SK-N-SH (cell line): ENCODE data around the gene SERPINI2. TPM values are rescaled to one million over a fixed set of nuclear protein-coding genes. Genes with fewer than 3 reads are reported as not detected.

Experiments used
- CTCF ChIA-PET: fragments of 300-600, 350-600 bp; formaldehyde crosslinking; extraction: SDS; loops from one replicate; lab custom pipeline; 2021; lab: Yijun Ruan, JAX
- POLR2A ChIA-PET: fragments of 350-600 bp; sonication (Branson Sonifier 250); formaldehyde crosslinking; extraction: SDS; loops from one replicate; lab custom pipeline; 2020; ENCODE audit warnings: antibody characterized with exemption, inconsistent platforms; lab: Yijun Ruan, JAX
- DNase-seq: peaks from one replicate; pipeline ENCODE4 v3.0.0; 2012
- H2AFZ ChIP-seq: fragments of 200-600 bp; sonication (generic); 2 replicates; pipeline ENCODE4 v1.8.1; 2016; ENCODE audit warnings: antibody characterized with exemption, mild to moderate bottlenecking, low read depth
- H3F3A ChIP-seq: fragments of 200-600 bp; sonication (generic); replicated peaks from 2 replicates; pipeline ENCODE3; 2016; ENCODE audit warnings: antibody characterized with exemption, mild to moderate bottlenecking; ENCODE audit not compliant: insufficient read depth
- H3K27ac ChIP-seq, 2 experiments: fragments of 200-500 bp in 1 of 2; fragments of 200-600 bp in 1 of 2; sonication (Bioruptor generic) in 1 of 2; sonication (generic), shearing (Covaris generic) in 1 of 2; 2 replicates each; pipeline versions ENCODE4 v1.5.1 to v1.6.1; 2014 to 2016; ENCODE audit warnings: low read depth in 2 of 2, inconsistent platforms in 1 of 2, low read length in 1 of 2, mild to moderate bottlenecking in 1 of 2, mixed read lengths in 1 of 2
- H3K27me3 ChIP-seq: fragments of 200-600 bp; sonication (generic), shearing (Covaris generic); 2 replicates; pipeline ENCODE4 v1.6.1; 2016; ENCODE audit warnings: mixed run types; ENCODE audit not compliant: insufficient read depth
- H3K36me3 ChIP-seq, 2 experiments: fragments of 200-500 bp in 1 of 2; fragments of 200-600 bp in 1 of 2; sonication (Bioruptor generic) in 1 of 2; sonication (generic) in 1 of 2; replicated peaks in 1 of 2; 2 replicates each; pipeline versions ENCODE3 to v1.5.1; 2014 to 2016; ENCODE audit warnings: low read length in 1 of 2, mild to moderate bottlenecking in 1 of 2; ENCODE audit not compliant: insufficient read depth in 2 of 2, control insufficient read depth in 1 of 2
- H3K4me1 ChIP-seq, 2 experiments: fragments of 200-500 bp in 1 of 2; fragments of 200-600 bp in 1 of 2; sonication (Bioruptor generic) in 1 of 2; sonication (generic), shearing (Covaris generic) in 1 of 2; 2 replicates each; pipeline versions ENCODE4 v1.5.1 to v1.6.1; 2014 to 2016; ENCODE audit warnings: low read depth in 1 of 2, low read length in 1 of 2, mixed run types in 1 of 2; ENCODE audit not compliant: insufficient read depth in 2 of 2, control insufficient read depth in 1 of 2
- H3K4me2 ChIP-seq: fragments of 200-600 bp; sonication (generic), shearing (Covaris generic); 2 replicates; pipeline ENCODE4 v1.6.1; 2017; ENCODE audit warnings: mixed run types
- H3K4me3 ChIP-seq, 2 experiments: fragments of 200-500 bp in 1 of 2; fragments of 200-600 bp in 1 of 2; sonication (Bioruptor generic) in 1 of 2; sonication (generic), shearing (Covaris generic) in 1 of 2; 2 replicates each; pipeline versions ENCODE4 v1.5.1 to v1.8.1; 2014 to 2016; ENCODE audit warnings: low read depth in 2 of 2, inconsistent platforms in 1 of 2, low read length in 1 of 2, mild to moderate bottlenecking in 1 of 2, mixed read lengths in 1 of 2, moderate library complexity in 1 of 2
- H3K79me2 ChIP-seq: fragments of 200-600 bp; sonication (generic); 2 replicates; pipeline ENCODE4 v1.8.1; 2017; ENCODE audit warnings: mild to moderate bottlenecking; ENCODE audit not compliant: insufficient read depth
- H3K9ac ChIP-seq: fragments of 200-600 bp; sonication (generic); 2 replicates; pipeline ENCODE4 v1.6.1; 2017; ENCODE audit warnings: mixed run types
- H3K9me2 ChIP-seq: fragments of 200-600 bp; sonication (generic); 2 replicates; pipeline ENCODE4 v1.6.1; 2017; ENCODE audit warnings: mixed run types
- H3K9me3 ChIP-seq: fragments of 200-600 bp; sonication (generic); 2 replicates; pipeline ENCODE4 v1.6.1; 2017; ENCODE audit warnings: mixed run types, mild to moderate bottlenecking, moderate library complexity
- H4K20me1 ChIP-seq: fragments of 200-600 bp; sonication (generic); 2 replicates; pipeline ENCODE4 v1.6.1; 2017; ENCODE audit warnings: mild to moderate bottlenecking, mixed run types; ENCODE audit not compliant: insufficient read depth
- CHD2 ChIP-seq: fragments of 150-350 bp; IDR thresholded peaks from 2 replicates; pipeline ENCODE4 v1.6.1; 2018; ENCODE audit warnings: low read length; ENCODE audit not compliant: partially characterized antibody
- ELF1 ChIP-seq: IDR thresholded peaks from 2 replicates; pipeline ENCODE4 v1.4.0; 2012
- EP300 ChIP-seq, 2 experiments: IDR thresholded peaks; 2 replicates each; pipeline versions ENCODE4 v1.4.0 to v1.6.1; 2012; ENCODE audit warnings: borderline replicate concordance in 1 of 2, low read depth in 1 of 2, low read length in 1 of 2
- GATA2 ChIP-seq: sonication (generic); formaldehyde crosslinking; IDR thresholded peaks from 2 replicates; pipeline ENCODE4 v1.5.0; 2020; ENCODE audit warnings: mild to moderate bottlenecking, missing genetic modification reagents
- MEF2A ChIP-seq: IDR thresholded peaks from 2 replicates; pipeline ENCODE4 v1.4.0; 2012; ENCODE audit warnings: low read depth, borderline replicate concordance
- MXI1 ChIP-seq: IDR thresholded peaks from 2 replicates; pipeline ENCODE4 v1.6.1; 2012; ENCODE audit warnings: mild to moderate bottlenecking, low read depth, low read length, improper control_type of control experiment
- NFIC ChIP-seq: IDR thresholded peaks from 2 replicates; pipeline ENCODE4 v1.4.0; 2012; ENCODE audit warnings: borderline replicate concordance
- NRF1 ChIP-seq: IDR thresholded peaks from 2 replicates; pipeline ENCODE4 v1.6.1; 2012; ENCODE audit warnings: low read depth, mild to moderate bottlenecking, low read length
- RCOR1 ChIP-seq: fragments of 150-350 bp; IDR thresholded peaks from 2 replicates; pipeline ENCODE4 v1.6.1; 2017; ENCODE audit warnings: antibody characterized with exemption, low read length
- REST ChIP-seq: IDR thresholded peaks from 2 replicates; pipeline ENCODE4 v1.6.1; 2012; ENCODE audit warnings: mild to moderate bottlenecking, low read depth, low read length, moderate library complexity
- RFX5 ChIP-seq: IDR thresholded peaks from 2 replicates; pipeline ENCODE4 v1.6.1; 2012; ENCODE audit warnings: mild to moderate bottlenecking, improper control_type of control experiment, low read length
- RXRA ChIP-seq: IDR thresholded peaks from 2 replicates; pipeline ENCODE4 v1.4.0; 2012; ENCODE audit warnings: low read depth, mild to moderate bottlenecking, borderline replicate concordance
- SMC3 ChIP-seq: IDR thresholded peaks from 2 replicates; pipeline ENCODE4 v1.6.1; 2012; ENCODE audit warnings: low read depth, low read length, improper control_type of control experiment
- TAF1 ChIP-seq: IDR thresholded peaks from 2 replicates; pipeline ENCODE4 v1.6.1; 2012; ENCODE audit warnings: low read depth, mild to moderate bottlenecking, low read length, moderate library complexity, borderline replicate concordance
- TEAD4 ChIP-seq: IDR thresholded peaks from 2 replicates; pipeline ENCODE4 v1.4.0; 2012; ENCODE audit warnings: mild to moderate bottlenecking, borderline replicate concordance; ENCODE audit not compliant: insufficient read depth
- USF1 ChIP-seq: IDR thresholded peaks from 2 replicates; pipeline ENCODE4 v1.4.0; 2012; ENCODE audit warnings: low read depth, borderline replicate concordance
- WGBS: methylation state at CpG from one replicate; pipeline ENCODE4 v1.1.6; 2017; ENCODE audit warnings: low lambda C conversion rate; 5-methylcytosine and 5-hydroxymethylcytosine counted together
- polyA plus RNA-seq, 3 experiments: library from polyadenylated mRNA; depleted of rRNA; stranded (reverse); fragments of >200 nt; gene quantifications; 2 replicates each; pipeline ENCODE4 v1.2.3, GENCODE V29; 2012

The SERPINI2 gene
- polyA plus RNA-seq, 1 of the 3 experiments (the other 2 are of a cell fraction) = not detected

GRCh38 chr3:167501941-167502340 lies 28.1 kb upstream of the SERPINI2 start:
- no peaks in the 10 kb centered on the region for H3K9me2 ChIP-seq
- no peaks in the 10 kb centered on the region for H3K79me2 ChIP-seq
- no peaks in the 10 kb centered on the region for H3F3A ChIP-seq
- no peak overlapping the region for H3K4me2 ChIP-seq
- POLR2A ChIA-PET = no interaction called here
- TF ChIP-seq NFIC = no peak
- no peak for TF ChIP-seq MEF2A
- TF ChIP-seq REST = no peak
- TF ChIP-seq MXI1 = no peak
- no peak for TF ChIP-seq TAF1
- no peak for TF ChIP-seq RFX5
- TF ChIP-seq CHD2 = no peak
- TF ChIP-seq NRF1 = no peak
- no peak for TF ChIP-seq ELF1
- TF ChIP-seq RXRA = no peak
- TF ChIP-seq TEAD4 = no peak
- no peak for TF ChIP-seq USF1
- TF ChIP-seq EP300 (IDR thresholded peaks at IDR 0.05; ENCODE audit: borderline replicate concordance in 1 of 2, low read depth in 1 of 2, low read length in 1 of 2) = no peak
- TF ChIP-seq SMC3 = no peak
- TF ChIP-seq RCOR1 = no peak
- TF ChIP-seq, all 33 proteins: peak for 0
- H3K9ac ChIP-seq = no peak overlapping the region
- H2AFZ ChIP-seq = no peak overlapping the region
- no peaks in the 10 kb centered on the region for H3K36me3 ChIP-seq
- no peaks in the 10 kb centered on the region for H3K4me1 ChIP-seq
- H3K4me3 ChIP-seq = no peak overlapping the region
- H3K27me3 ChIP-seq = no peaks in the 10 kb centered on the region; the same call in 1 of the 2 replicates
- H3K9me3 ChIP-seq = no peaks in the 10 kb centered on the region
- CTCF ChIA-PET = no interaction called here
- WGBS = 30% methylated on average over 3 of the region's 3 CpGs
- no peak overlapping the region for H3K27ac ChIP-seq
- no peaks in the 10 kb centered on the region for H4K20me1 ChIP-seq
- DNase-seq = no peak

GRCh38 chr3:167497903-167498302 lies 24.1 kb upstream of the SERPINI2 start:
- H3K27ac ChIP-seq = no peak overlapping the region
- H3K79me2 ChIP-seq = no peaks in the 10 kb centered on the region
- no peak overlapping the region for H3K9ac ChIP-seq
- no peaks in the 10 kb centered on the region for H3F3A ChIP-seq
- H4K20me1 ChIP-seq = no peaks in the 10 kb centered on the region
- no peaks in the 10 kb centered on the region for H3K36me3 ChIP-seq
- no peak overlapping the region for H2AFZ ChIP-seq
- POLR2A ChIA-PET = no interaction called here
- no peak for TF ChIP-seq GATA2 (CRISPR knock-in tag)
- TF ChIP-seq REST = no peak
- WGBS = 35% methylated on average over 7 of the region's 7 CpGs
- no peak for DNase-seq
- H3K27me3 ChIP-seq = no peaks in the 10 kb centered on the region; the same call in 1 of the 2 replicates
- H3K4me1 ChIP-seq = no peaks in the 10 kb centered on the region
- no peaks in the 10 kb centered on the region for H3K9me2 ChIP-seq
- H3K9me3 ChIP-seq = no peaks in the 10 kb centered on the region
- no peak overlapping the region for H3K4me3 ChIP-seq
- no peak overlapping the region for H3K4me2 ChIP-seq
- CTCF ChIA-PET = no interaction called here
